GM19239 (cell line): ENCODE measurements around the gene ASB13.
"Not testable (repeated sequence)": the region's sequence is repeated elsewhere in the genome, so short reads cannot be mapped to it uniquely, and the experiment has no call there.

ENCODE experiments used
- DNase-seq: peaks from one replicate; pipeline ENCODE4 v3.0.0; 2011; ENCODE audit warnings: low spot score; ENCODE audit not compliant: insufficient read length
- FAIRE-seq: peaks from 2 replicates; lab custom pipeline; 2011; peaks lifted over from hg19 to GRCh38; lab: Jason Lieb, UNC

ASB13 gene

DNA sequence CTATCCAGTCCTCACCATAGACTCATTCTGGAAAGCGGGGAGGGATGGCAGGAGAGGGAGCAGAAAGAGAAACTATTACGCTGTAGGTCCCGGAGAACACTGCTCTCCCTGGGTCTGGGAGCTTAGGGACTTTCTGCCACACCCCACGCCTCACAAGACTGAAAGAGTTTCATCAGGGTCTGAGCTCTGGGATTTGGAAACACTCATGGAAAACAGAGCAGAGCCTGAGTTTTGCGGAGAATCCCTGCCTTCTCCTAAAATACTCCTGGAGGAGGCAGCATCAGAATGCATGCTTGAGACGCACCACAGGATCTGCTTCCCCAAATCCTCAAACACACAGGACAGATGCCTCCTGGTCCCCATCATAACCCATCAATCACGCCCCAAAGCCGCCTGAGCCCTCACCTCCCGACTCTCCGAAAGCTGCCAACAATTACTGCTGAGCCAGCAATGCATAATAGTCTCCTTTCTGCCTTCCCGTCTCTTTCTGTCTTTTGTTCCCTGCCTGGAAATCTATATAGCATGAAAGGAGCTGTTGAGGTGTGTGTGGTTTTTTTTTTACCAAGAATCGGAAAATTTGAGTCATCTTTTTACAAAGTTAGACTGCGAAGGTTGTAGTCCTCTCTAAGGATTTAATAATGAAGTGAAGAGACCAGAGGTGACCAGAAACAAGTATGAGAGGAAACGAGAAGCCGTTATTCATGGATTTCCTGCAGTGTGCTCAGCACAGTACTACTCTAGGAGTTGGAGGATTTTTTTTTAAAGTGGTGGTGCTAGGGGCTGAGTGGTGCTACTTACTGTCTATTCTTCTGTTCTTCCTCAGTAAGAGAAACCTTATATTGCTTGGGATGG is 37.7 kb downstream of the ASB13 start:
- no peak for DNase-seq
- FAIRE-seq, result peak; percentile 75

DNA sequence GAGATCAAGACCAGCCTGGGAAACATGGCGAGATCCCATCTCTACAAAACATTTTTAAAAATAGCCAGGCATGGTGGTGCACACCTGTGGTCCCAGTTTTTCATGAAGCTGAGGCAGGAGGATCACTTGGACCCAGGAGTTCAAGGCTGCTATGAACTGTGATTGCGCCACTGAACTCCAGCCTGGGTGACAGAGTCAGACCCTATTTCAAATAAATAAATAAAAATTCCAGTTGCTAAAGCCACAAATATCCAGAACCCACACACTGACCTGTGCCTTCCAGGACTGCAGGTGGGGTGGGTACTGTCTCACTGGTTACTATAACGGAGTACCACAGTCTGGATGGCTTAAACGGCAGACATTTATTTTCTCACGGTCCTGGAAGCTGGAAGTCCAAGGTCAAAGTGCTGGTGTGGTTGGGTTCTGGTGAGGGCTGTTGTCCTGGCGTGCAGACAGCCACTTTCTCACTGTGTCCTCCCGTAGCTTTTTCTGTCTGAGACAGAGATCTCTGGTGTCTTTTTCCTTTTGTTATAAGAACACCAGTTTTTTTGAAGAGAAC is 38.8 kb downstream of the ASB13 start:
- FAIRE-seq (no peak), DNase-seq (no peak)

DNA sequence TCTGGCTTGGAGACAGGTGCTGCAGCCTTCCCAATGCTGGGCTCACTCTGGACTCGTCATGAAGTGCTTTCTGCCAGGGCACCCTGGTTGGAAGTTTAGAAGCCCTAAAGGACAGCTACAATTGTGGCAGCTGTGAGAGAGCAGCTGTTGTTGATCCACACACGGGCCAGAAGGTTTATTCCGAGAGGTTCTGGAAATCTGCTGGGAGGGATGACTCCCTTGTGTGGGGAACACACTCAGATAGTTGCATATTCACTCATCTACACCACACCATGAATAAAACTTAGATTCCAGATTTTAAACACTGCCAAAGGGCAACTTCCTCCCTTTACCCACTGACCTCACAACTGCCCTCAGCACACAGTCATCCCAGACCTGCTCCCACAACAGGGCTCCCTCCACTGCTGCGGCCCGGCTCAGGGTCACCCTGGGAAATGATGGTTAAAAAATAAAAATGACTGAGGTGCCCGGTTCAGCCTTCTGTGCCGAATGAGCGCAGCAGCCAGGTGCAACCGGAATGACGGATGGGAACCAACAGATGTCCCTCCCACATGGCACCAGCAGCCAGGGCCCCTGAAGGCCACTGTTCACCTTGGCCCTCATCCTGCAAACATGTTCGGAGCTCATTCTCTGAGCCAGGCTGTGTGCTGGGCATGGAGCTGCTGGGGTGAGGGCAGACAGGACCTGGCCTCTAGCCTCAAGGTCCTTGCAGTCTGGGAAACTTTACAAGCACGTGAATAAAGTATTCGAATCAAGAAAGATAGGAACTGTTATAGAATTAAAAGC is 40.2 kb downstream of the ASB13 start:
- DNase-seq (no peak), FAIRE-seq (no peak)

DNA sequence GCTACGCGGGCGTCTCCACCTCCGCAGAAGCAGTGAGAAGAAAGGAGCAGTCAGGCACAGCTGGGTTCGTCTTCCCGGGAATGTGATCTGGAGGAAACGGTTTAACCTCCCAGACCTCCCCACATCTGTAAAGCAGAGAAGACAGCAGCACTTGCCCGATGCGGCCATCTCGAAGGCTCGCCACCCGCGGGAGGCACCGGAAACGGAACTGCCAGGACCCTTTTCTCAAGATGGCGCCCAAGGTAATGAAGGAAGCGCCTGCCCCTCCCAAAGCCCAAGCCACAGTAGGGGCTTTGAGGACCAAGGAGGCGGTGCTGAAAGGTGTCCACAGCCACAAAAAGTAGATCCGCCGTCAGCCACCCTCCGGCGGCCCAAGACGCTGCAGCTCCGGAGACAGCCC is 41.7 kb downstream of the ASB13 start:
- DNase-seq, result no peak
- FAIRE-seq, result no peak

DNA sequence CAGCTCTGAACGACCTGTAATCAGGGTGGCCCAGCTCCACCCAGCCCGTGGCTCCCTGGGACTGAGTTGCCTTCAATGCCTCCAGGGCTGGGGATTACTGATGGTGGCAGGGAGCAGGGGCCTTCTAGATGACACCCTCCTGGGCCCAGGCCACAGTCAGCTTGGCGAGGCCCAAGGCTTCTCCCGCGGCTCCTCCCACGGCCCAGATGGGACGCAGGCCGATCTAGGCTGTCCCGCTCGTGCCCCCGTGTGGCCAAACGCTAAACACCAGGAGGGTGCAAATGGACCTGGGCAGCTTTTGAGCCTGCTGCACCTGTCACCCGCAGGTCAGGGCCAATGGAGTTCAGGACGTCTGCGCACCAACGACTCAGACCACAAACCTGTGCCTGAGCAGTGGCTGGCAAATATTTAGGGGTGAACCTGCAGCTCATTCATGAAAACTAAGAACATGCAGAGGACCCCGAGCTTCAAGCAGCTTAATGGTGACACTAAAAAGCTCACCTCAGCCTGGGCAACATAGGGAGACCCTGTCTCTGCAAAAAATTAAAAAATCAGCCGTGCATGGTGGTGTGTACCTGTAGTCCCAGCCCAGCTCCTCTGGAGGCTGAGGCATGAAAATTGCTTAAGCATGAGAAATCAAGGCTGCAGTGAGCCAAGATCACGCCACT is 43.2 kb downstream of the ASB13 start:
- peak; percentile 90 for FAIRE-seq
- DNase-seq, result peak; percentile 88

DNA sequence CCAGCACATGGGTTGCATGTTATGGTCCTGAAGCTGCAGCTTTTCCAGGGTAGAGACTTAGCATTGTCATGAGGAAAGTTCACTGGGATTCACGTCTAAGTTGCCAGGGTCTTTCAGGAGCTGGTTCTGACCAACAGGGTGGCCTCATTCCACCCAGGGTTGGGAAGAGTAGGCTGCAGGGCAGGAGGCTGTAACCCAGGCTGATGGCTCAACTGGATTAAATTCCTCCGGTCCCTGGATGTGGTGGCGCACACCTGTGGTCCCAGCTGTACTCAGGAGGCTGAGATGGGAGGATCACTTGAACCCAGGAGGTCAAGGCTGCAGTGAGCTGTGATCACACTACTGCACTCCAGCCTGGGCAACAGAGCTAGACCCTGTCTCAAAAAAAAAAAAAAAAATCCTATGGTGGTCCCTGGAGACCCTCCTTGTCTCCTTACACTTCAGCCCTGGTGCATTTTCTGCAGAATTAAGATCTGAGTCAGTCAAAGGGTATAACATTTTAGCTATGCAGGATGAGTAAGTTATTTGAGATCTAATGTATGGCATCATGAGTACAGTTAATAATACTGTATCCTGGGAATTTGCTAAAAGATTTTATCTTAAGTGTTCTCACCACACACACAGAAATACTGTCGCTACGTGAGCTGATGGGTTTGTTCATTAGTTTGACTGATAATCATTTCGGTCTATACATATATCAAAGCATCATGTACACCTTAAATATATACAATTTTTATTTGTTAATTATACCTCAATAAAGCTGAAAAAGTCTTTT is 44.0 kb downstream of the ASB13 start:
- FAIRE-seq (no peak), DNase-seq (no peak)

DNA sequence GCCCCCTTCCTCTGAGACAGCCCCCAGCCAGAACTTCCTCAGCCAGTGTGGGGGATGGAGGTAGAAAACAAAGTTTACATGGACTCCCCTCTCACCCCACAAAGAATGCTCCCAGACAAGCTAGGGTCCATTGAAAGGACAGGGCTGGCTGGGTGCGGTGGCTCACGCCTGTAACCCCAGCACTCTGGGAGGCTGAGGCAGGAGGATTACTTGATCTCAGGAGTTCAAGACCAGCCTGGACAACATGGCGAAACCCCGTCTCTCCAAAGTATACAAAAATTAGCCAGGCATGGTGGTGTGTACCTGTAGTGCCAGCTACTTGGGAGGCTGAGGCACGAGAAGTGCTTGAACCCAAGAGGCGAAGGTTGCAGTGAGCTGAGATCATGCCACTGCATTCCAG is 45.0 kb downstream of the ASB13 start:
- not testable (repeated sequence) for DNase-seq, FAIRE-seq

DNA sequence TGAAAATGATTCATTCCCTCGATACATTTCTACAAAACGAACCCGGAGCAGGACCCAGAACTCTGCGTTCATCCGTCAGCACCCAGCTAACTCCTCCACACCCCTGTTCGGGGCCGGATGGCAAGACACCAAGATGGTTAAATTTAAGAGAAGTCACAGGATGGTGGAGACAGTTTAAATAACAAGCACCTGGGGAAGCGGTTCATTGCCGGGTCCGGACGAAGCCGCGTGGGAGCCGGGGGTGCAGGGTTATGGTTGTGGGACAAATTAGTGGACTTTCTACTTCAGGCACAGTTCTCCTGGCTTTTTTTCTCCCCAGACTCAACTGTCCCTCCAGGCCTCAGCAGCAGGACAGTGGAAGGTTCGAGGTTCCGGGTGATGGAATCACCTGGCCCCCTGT is 45.4 kb downstream of the ASB13 start:
- no peak for FAIRE-seq
- no peak for DNase-seq

DNA sequence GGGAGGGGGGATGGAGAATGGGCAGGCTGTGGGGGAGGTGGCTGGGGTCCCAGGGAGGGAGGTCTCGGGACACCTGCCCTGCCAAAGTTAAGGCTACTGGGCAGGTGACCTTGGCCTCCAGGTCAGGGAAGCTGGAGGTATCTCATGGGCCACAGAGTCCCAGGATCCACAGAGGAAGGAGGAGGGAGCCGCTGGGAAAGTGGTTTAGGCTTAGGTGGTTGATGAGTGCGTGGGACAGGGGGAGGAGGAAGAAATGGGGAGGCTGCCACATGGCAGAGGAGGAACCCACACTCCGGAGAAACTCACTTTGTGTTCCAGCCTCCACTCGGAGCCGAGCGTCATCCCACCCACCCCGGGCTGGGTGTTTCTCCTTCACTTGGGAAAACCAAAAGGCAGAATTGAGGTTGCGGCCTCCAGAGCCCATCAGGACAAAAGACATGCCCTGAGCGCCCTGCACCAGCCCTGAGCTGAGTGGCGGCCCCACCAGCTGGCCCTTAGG is 46.1 kb downstream of the ASB13 start:
- FAIRE-seq, result no peak
- no peak for DNase-seq

DNA sequence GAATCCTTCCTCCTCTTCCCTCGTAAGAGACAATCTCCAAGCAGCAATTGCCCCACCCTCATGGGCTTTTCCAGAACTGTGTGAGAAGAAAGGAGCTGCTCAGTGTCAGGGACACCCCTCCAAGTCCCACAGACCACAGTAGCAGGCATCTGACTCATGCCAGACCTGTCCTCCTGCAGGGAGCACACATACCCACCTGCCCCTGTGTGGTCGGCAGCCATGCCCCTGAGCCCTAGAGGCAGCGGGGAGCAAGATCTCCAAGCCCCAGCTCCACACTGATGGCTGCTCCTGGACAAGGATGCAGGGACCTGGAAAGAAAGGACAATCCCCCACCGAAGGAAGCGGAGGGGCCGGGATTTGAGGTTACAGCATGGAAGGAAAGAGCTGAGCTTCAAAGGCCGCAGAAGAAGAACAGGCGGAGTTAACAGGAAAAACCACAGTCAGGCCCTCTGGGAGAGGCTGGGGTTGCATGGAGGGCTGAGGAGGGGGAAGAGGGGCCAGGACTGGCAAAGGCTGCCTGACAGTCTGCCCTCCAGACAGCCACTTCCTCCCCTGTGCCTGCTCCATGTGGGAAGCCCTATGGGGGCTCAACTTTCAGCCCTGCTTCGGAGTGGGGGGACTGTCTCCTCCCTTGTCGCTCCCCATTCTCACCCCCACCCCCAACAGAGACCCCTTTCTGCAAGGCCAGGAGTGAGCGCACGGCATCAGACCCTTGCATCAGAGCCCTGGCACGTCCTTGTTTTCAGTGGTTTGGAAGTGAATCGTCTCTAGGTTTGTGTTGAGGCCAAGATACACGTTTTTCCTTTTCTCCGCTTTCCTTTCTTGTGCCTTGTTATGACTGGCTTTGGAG is 46.8 kb downstream of the ASB13 start:
- FAIRE-seq, result no peak
- no peak for DNase-seq

DNA sequence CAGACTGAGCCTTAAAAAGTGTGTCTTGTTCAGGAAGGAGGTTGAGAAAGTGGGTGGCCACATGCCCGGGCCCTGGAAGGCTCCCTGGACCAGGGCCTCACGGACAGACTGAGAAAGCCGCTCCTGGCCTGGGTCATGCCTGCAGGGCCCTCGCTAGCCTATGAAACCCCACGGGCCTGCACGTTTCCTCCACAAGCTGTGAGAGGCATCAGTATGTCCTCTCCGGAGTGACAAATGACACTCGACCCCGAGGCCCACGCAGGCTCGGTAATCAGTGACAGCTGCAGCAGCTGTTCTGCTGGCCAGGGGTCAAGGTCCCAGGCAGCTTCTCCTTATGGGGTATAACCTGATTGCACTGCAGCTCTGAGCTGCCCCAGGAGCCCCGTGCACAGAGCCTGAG is 47.6 kb downstream of the ASB13 start:
- FAIRE-seq (no peak), DNase-seq (no peak)

DNA sequence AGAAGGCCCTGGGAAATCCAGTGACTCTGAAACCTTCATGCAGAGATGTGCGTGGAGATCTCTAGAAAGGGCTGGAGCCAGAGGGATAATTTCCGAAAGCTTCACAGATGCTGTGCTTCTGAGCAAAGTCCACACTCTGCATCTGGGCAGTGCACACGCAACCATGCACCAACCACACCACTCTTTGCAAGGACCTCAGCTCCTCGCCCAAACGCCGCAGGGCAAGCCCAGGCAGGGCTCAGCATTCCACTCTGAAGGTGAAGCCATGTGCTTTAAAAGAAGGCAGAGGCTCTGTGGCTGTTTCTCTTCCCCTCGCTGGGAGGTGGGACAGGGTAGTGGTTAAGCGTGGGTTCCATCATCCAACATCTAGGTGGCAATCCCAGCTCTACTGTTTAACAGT is 48.4 kb downstream of the ASB13 start:
- no peak for FAIRE-seq

DNA sequence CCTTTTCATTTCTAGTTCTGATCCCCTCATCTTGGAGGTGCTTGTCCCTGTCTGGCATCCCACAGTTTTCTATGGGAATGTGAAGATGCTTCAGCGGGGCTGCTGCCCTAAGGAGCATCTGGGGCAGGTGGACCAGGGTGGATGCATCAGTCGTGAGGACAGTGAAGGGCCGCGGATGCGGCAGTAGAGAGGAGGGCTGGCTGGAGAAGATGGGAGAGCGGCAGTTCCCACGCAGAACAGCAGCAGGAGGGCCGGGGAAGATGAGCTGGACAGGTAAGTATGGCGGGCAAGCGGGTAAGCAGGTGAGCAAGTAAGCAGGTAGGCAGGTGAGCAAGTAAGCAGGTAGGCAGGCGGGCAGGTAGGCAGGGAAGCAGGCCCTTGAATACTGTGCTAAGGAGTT is 48.9 kb downstream of the ASB13 start:
- FAIRE-seq (no peak), DNase-seq (no peak)

More for the DNA sequence above, 48.4 kb downstream of the ASB13 start:
- DNase-seq, result no peak

DNA sequence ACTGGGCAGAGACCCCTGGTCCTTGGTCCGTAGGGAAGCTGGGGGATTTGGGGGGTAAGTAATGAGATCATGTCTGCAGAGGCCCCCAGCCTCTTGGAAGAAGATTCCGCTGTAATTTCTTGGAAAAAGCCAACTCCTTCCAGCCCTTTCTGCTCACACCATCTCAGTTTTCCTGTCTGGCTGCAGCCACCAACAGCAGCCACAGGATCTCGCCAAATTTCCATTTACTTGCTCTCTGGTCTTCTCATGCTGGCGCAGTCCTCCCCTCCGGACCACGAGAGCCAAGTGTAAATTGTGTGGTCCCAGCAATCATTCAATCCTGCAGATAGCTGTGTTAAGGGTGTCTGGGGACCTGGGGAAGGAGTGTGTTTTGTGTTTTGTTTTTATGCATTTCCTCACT is 49.6 kb downstream of the ASB13 start:
- DNase-seq (no peak), FAIRE-seq (no peak)

DNA sequence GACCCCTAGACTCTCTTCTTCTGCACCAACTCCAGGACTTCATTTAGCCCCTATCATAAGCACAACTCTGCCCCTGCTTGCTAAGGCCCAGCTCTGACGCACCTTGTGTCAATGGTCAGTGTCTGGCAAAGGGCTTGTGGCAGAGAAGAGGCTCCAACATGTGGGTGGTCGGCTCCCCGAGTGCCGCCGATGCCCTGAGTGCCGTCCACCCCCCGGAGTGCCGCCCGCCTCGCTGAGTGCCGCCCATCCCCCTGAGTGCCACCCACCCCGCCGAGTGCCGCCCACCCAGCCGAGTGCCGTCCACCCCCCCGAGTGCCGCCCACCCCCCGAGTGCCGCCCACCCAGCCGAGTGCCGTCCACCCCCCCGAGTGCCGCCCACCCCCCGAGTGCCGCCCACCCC is 50.3 kb downstream of the ASB13 start:
- no peak for FAIRE-seq
- no peak for DNase-seq

DNA sequence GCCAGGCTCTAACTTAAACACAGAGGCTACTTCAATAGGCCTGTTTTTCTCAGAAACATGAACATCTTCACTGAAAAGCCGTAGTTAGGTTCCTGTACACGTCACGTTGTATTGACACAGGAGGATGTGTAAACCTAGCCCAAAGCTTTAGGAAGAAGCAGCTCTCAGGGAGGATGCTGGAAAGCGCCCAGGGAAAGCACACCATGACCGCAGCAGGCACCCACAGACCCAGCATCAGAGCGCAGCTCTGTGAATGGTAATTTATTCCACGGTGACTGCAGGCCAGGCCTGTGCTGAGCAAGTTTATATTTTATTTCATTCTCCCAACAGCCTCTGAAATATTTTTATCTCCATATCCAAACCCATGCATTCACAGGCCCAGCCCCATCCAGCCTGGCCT is 51.1 kb downstream of the ASB13 start:
- no peak for FAIRE-seq

DNA sequence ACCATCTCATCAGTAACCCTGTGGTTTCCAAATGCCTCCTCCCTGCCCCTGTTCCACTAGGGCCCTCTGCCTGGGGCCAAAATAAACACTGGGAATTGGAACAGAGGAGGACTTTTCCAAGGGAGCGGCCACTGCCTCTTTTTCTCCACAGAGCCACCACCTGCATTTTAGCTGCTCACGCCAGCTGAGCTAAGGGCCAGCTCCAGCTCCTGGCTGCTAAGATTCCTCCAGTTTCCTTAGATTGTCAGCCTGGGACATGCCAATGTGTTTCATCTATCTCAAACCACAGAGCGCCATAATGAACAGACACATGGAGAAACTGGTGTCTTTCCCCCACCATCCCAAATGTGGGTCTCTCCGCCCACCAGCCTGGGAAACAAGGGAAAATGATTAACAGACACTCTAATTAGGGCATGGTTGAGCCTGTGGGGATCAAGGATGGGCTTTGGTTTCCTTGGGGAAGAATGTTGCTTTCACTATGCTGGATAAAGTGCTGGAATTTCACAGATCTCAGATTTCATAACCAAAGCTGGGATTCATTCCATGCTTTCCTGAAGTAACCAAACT is 52.2 kb downstream of the ASB13 start:
- DNase-seq, result no peak
- FAIRE-seq, result no peak

More for the DNA sequence above, 51.1 kb downstream of the ASB13 start:
- DNase-seq, result no peak

DNA sequence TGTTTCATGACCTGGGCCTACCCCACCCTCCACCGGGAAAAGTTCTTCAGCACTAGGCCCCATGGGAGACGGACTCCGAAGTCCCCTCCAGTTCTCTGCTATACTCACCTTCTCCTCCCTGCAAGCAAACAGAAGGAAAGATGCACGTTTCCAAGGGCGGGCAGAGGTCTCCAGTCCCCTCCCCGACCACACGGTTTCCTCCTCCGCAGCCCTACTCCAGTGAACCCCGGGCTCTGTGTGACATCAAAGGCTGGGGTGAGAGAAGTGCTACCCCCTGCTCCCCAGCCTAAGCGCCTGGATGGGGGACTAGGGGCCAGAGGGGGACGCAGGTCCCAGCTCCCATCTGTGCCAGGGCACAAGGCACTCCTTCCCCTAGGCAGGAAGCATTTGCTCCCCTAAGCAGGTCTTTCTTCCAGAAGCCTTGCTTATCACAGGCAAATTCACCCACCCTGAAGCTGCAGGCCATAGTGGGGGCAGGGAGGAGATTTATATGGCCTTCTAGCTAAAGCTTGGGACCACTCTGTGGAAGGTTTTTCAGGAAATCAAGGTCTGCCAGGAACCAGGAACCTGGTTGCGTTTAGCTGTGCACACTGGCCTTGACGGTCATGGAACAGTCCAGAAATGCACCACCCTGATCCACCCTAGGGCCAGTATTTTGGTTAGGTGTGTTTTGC is 52.8 kb downstream of the ASB13 start:
- FAIRE-seq (no peak), DNase-seq (no peak)
